Keratinocyte (primary cell): ENCODE measurements around the gene OLFM3. TPM values are rescaled to one million over a fixed set of nuclear protein-coding genes. Genes with fewer than 3 reads are reported as not detected.

Source experiments
- DNase-seq: peaks from one replicate; pipeline ENCODE4 v3.0.0-alpha.2; 2011; ENCODE audit warnings: low read depth, missing footprints, low spot score
- FAIRE-seq: peaks from 2 replicates; lab custom pipeline; 2011; peaks lifted over from hg19 to GRCh38; lab: Jason Lieb, UNC
- H2AFZ ChIP-seq: 2 replicates; pipeline ENCODE4 v1.6.0; 2012; ENCODE audit warnings: low read length, control low read depth, inconsistent platforms; ENCODE audit not compliant: control insufficient read depth
- H3K27ac ChIP-seq: 2 replicates; pipeline ENCODE4 v1.5.1; 2011; ENCODE audit warnings: low read length; ENCODE audit not compliant: control insufficient read depth, insufficient read depth
- H3K27me3 ChIP-seq: 3 replicates; pipeline ENCODE4 v1.6.0; 2011; ENCODE audit warnings: low read length; ENCODE audit not compliant: control insufficient read depth, insufficient read depth; ENCODE audit errors: extremely low read depth
- H3K36me3 ChIP-seq, 2 experiments: 2 replicates in 1 of 2; 3 replicates in 1 of 2; pipeline ENCODE4 v1.5.1; 2011; ENCODE audit warnings: low read length in 2 of 2, mild to moderate bottlenecking in 1 of 2; ENCODE audit not compliant: control insufficient read depth in 2 of 2, insufficient read depth in 2 of 2; ENCODE audit errors: extremely low read depth in 1 of 2
- H3K4me1 ChIP-seq: 3 replicates; pipeline ENCODE4 v1.5.1; 2011; ENCODE audit warnings: low read length; ENCODE audit not compliant: control insufficient read depth, insufficient read depth; ENCODE audit errors: extremely low read depth
- H3K4me2 ChIP-seq: 3 replicates; pipeline ENCODE4 v1.6.0; 2011; ENCODE audit warnings: low read depth, low read length; ENCODE audit not compliant: control insufficient read depth, insufficient read depth; ENCODE audit errors: extremely low read depth
- H3K4me3 ChIP-seq, 3 experiments: fragments of 200-600 bp in 1 of 3; sonication (generic) in 1 of 3; 2 replicates in 2 of 3; 3 replicates in 1 of 3; pipeline ENCODE4 v1.5.1; 2011 to 2016; ENCODE audit warnings: low read length in 3 of 3, mild to moderate bottlenecking in 3 of 3, control low read depth in 2 of 3, inconsistent platforms in 1 of 3, low read depth in 1 of 3, mixed read lengths in 1 of 3, mixed run types in 1 of 3, moderate library complexity in 1 of 3; ENCODE audit not compliant: control insufficient read depth in 2 of 3, insufficient read depth in 2 of 3; ENCODE audit errors: extremely low read depth in 1 of 3
- H3K79me2 ChIP-seq: 2 replicates; pipeline ENCODE4 v1.6.0; 2012; ENCODE audit warnings: low read length; ENCODE audit not compliant: control insufficient read depth, insufficient read depth
- H3K9ac ChIP-seq: 3 replicates; pipeline ENCODE4 v1.6.0; 2011; ENCODE audit warnings: low read length; ENCODE audit not compliant: control insufficient read depth, insufficient read depth; ENCODE audit errors: extremely low read depth
- H3K9me1 ChIP-seq: 3 replicates; pipeline ENCODE4 v1.6.0; 2011; ENCODE audit warnings: low read length; ENCODE audit not compliant: control insufficient read depth, insufficient read depth; ENCODE audit errors: extremely low read depth
- H3K9me3 ChIP-seq: 2 replicates; pipeline ENCODE4 v1.5.1; 2012; ENCODE audit warnings: low read depth, low read length; ENCODE audit not compliant: control insufficient read depth
- H4K20me1 ChIP-seq: 3 replicates; pipeline ENCODE4 v1.6.0; 2011; ENCODE audit warnings: low read length; ENCODE audit not compliant: control insufficient read depth, insufficient read depth; ENCODE audit errors: extremely low read depth
- EZH2 ChIP-seq: IDR thresholded peaks from one replicate; pipeline ENCODE4 v1.6.1; 2012; ENCODE audit warnings: inconsistent platforms, mild to moderate bottlenecking, low read length, moderate library complexity
- dilution Hi-C: fragments of 300-500 bp; cut with MboI; formaldehyde crosslinking; loops from one replicate; pipeline ENCODE4 v1.7.0; 2020; ENCODE audit warnings: low sequenced_read_pairs; ENCODE audit not compliant: extremely low pct_ligation_motif_present
- polyA minus RNA-seq, 3 experiments: library from RNA; depleted of rRNA, polyadenylated mRNA; stranded (reverse); fragments of >200 nt; gene quantifications; 1 replicate in 1 of 3; 2 replicates in 1 of 3; 3 replicates in 1 of 3; pipeline ENCODE4 v1.2.3, GENCODE V29; 2011
- polyA plus RNA-seq, 5 experiments: library from polyadenylated mRNA; depleted of rRNA in 3 of 5; stranded (reverse) in 3 of 5; stranded (forward) in 1 of 5; unstranded in 1 of 5; fragments of >200 nt; gene quantifications; 1 replicate in 1 of 5; 2 replicates in 3 of 5; 3 replicates in 1 of 5; pipeline versions ENCODE4 v1.2.1 to v1.2.3, GENCODE V29; 2011 to 2012; ENCODE audit warnings: missing spikeins in 2 of 5, low read depth in 1 of 5, low replicate concordance in 1 of 5
- TF ChIP-seq, protein P1 (sequence below), 3 experiments: IDR thresholded peaks in 1 of 3; conservative IDR thresholded peaks in 1 of 3; optimal IDR thresholded peaks in 1 of 3; 2 replicates in 2 of 3; 3 replicates in 1 of 3; pipeline versions ENCODE3 to v1.5.1; 2011; ENCODE audit warnings: low read length in 3 of 3, mild to moderate bottlenecking in 3 of 3, moderate library complexity in 2 of 3, control low read depth in 1 of 3, inconsistent platforms in 1 of 3; ENCODE audit not compliant: insufficient read depth in 2 of 3; ENCODE audit errors: extremely low read depth in 1 of 3

Gene OLFM3
- polyA plus RNA-seq = not detected in 3 replicates
- polyA plus RNA-seq (2011; ENCODE audit: low read depth) = not detected
- polyA plus RNA-seq (2011; cell fraction: cytosol; rRNA removed) = not detected in 2 replicates
- not detected in 2 replicates for polyA plus RNA-seq (2011; cell fraction: nucleus; rRNA removed)
- not detected in 2 replicates for polyA plus RNA-seq (2012; ENCODE audit: low replicate concordance)
- polyA minus RNA-seq = not detected in 3 replicates
- polyA minus RNA-seq (2011; cell fraction: cytosol; rRNA and poly(A)+ RNA removed) = not detected
- not detected in 2 replicates for polyA minus RNA-seq (2011; cell fraction: nucleus; rRNA and poly(A)+ RNA removed)

DNA sequence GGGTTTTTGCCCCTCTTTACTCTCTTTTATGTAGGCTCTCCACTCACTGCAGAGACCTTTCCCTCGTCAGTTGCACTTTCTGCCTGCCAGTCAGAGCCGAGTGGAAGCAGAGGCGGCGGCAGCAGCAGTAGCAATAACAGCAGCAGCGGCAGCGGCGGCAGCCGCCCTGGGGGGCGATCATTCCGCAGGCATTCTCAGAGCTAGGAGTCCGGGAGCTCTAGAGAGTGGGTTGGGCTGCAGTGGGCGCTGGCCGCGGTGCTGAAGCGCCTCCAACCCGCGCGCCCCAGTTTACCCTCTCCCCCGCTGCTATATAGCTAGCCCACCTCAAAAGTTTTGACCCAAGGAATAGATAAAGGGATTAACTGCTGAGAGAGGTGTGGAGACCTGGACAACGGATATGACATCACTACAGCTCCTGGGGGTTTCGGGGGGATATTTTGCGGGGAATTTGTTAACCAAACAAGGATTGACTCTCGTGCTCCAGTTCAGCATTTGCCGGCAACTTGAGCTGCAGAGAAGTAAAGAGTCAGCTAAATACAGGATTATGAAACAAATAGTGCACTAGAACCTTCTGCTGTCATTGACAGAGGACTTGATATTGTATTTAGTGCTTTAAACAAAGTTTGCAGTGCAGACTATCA, at the start of gene OLFM3:
Gene OLFM3 (minus strand): TSS at position 102 of the 641 bp plus-strand sequence.
- H3K79me2 ChIP-seq = no peaks in the 10 kb centered on the region
- DNase-seq (no peak), FAIRE-seq (no peak)
- H3K9ac ChIP-seq = no peak within 1 kb of the TSS
- TF ChIP-seq EZH2 = no peak
- TF ChIP-seq, protein P1, sequence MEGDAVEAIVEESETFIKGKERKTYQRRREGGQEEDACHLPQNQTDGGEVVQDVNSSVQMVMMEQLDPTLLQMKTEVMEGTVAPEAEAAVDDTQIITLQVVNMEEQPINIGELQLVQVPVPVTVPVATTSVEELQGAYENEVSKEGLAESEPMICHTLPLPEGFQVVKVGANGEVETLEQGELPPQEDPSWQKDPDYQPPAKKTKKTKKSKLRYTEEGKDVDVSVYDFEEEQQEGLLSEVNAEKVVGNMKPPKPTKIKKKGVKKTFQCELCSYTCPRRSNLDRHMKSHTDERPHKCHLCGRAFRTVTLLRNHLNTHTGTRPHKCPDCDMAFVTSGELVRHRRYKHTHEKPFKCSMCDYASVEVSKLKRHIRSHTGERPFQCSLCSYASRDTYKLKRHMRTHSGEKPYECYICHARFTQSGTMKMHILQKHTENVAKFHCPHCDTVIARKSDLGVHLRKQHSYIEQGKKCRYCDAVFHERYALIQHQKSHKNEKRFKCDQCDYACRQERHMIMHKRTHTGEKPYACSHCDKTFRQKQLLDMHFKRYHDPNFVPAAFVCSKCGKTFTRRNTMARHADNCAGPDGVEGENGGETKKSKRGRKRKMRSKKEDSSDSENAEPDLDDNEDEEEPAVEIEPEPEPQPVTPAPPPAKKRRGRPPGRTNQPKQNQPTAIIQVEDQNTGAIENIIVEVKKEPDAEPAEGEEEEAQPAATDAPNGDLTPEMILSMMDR (optimal IDR thresholded peaks at IDR 0.05 in 1 of 3, IDR thresholded peaks at IDR 0.05 in 1 of 3, conservative IDR thresholded peaks at IDR 0.05 in 1 of 3; ENCODE audit: extremely low read depth in 1 of 3, insufficient read depth in 2 of 3, low read length in 3 of 3) = no peak
- H3K4me1 ChIP-seq = no peaks in the 10 kb centered on the region
- H3K36me3 ChIP-seq = no peaks in the 10 kb centered on the region
- dilution Hi-C loops = no loop called here
- no peak within 1 kb of the TSS for H3K4me2 ChIP-seq
- no peak within 1 kb of the TSS for H3K4me3 ChIP-seq
- H2AFZ ChIP-seq = no peak within 1 kb of the TSS
- no peaks in the 10 kb centered on the region for H3K9me3 ChIP-seq
- H4K20me1 ChIP-seq = no peaks in the 10 kb centered on the region
- H3K27me3 ChIP-seq = no peaks in the 10 kb centered on the region
- H3K27ac ChIP-seq = no peak within 1 kb of the TSS
- H3K9me1 ChIP-seq = no peaks in the 10 kb centered on the region

DNA sequence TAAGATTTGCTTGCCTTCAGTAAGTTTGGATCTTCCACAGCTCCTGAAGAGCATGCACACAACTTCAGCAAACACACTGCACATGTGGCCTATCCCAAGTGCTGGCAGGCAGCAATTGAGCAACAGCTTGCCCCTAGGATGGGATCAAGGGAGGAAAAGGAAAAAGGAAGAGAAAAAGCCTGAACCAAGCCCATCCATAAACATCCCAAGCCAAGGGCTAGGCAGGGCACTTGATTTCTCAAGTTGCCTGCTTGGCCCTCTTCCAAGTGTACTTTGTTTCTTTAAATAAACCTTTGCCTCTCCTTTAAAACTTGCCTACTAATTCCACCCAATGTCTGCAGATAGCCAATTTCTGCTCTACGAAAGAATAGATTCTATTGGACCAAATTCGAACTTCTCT, 49.0 kb upstream of the OLFM3 start:
- dilution Hi-C loops = no loop called here
- Histone ChIP-seq H2AFZ (no peak overlapping the region), H3K4me1 (no peaks in the 10 kb centered on the region), H4K20me1 (no peaks in the 10 kb centered on the region), H3K79me2 (no peaks in the 10 kb centered on the region), H3K4me3 (no peak overlapping the region), H3K9me1 (no peaks in the 10 kb centered on the region), H3K27ac (no peak overlapping the region), H3K4me2 (no peak overlapping the region), H3K27me3 (no peaks in the 10 kb centered on the region), H3K36me3 (no peaks in the 10 kb centered on the region), H3K9ac (no peak overlapping the region), H3K9me3 (peaks cover 2% of the 10 kb centered on the region)
- DNase-seq = no peak
- no peak for TF ChIP-seq EZH2
- TF ChIP-seq, protein P1 (optimal IDR thresholded peaks at IDR 0.05 in 1 of 3, IDR thresholded peaks at IDR 0.05 in 1 of 3, conservative IDR thresholded peaks at IDR 0.05 in 1 of 3; ENCODE audit: extremely low read depth in 1 of 3, insufficient read depth in 2 of 3, low read length in 3 of 3) = no peak
- FAIRE-seq = no peak
